Pons (tissue), 1 donor: ENCODE measurements around the gene DRAXIN.

ENCODE experiments used
- DNase-seq: peaks from one replicate; pipeline ENCODE4 v3.0.0-alpha.2; 2016; ENCODE audit warnings: low spot score

The DRAXIN gene

GRCh38 chr1:11736746-11737639 lies 45.5 kb downstream of the DRAXIN start:
- peak; percentile 51 for DNase-seq

DNA sequence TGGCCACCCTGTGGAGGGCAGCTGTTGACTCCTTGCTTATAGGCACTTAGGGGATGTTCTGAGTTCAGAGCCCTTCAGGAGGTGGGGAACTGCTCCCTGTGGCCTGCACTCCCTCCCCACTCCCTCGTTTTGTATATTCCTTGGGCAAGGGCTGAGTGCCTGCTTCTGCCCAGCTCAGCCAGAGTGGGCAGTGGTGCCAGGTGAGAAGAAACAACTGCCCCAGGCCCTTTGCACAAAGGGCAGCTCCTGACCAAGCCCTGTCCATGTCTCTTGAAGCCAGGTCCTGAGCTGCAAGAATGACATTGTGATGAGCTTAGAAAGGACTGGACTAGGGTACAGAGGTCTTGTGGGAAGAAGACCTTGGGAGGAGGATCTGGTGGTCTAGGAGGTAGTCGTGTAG lies 46.6 kb downstream of the DRAXIN start:
- no peak for DNase-seq

DNA sequence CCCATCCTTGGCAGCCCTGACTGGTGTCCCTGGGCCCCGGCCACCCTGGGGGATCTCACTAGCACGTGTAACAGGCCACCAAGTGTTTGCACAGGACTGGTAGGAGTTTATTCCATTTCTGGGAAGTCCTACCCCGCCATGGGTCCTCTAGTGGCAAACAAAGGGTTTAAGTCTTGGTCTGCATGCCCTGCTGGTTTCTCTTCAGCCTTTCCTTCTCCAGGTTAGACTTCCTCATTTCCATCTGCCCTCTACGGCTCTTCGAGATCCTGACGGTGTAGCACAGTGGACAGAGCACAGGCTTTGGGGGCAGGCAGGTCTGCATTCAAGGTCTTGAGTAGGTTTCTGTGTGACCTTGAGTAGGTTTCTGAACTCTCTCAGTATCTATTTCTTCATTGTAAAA lies 47.3 kb downstream of the DRAXIN start:
- DNase-seq, result no peak

DNA sequence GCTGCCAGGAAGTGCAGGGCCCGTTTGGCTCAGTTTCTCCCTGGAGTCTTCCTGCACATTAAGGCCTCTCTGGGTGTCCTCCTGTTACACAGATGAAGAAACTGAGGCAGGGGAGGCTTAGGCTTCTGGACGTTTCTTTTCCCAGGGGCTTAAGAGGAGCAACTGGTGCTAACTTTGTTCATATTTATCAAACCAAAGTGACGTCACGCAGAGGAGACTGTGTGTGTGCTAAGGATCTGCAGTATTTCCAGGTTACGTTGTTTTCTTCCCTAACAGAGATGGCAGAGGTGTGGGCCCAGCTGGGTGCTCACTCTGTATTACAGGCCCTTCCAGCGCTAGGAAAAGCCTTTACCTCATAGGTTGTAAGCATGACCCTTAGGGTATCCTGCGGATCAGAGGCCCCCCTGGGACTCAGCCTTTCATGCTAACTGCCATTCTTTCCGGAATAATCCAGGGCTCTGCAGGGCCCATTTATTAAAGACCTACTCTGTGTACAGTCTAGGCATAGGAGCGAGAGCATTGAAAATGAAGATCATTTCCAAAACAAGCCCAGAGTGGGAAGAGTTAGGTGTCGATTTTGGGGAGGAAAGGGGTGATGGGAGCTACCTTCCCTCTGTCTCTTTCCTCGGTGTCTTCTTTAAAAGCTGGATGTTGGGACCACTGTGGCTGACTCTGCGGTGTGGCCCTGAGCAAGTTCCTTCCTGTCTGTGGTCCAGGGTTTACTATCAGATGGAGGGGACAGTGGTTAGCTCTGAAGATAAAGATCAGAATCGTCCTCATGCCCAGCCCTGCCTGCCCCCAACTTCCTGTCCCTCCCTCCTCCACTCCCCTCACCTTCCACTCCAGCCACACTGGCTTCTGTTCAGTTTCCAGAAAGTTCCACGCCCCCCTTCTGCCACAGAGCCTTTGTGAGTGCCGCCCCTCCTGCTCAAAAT lies 49.0 kb downstream of the DRAXIN start:
- DNase-seq, result no peak

DNA sequence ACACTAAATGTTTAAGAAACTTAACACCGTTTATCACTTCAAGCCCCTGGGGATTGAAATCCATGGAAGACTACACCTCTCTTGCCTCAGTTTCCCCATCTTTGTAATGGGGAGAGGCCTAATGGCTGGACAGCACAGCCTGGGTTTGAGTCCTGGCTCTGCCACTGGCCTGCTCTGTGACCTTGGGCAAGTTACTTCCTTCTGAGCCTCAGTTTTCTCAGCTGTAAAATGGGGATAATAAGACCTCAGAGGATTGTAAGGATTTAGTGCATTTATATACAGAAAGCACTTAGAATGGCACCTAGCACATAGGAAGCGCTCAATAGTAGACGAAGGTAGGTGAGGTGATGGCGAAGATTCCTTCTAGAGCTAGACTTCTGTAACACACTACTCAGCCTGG lies 50.0 kb downstream of the DRAXIN start:
- DNase-seq, result no peak

DNA sequence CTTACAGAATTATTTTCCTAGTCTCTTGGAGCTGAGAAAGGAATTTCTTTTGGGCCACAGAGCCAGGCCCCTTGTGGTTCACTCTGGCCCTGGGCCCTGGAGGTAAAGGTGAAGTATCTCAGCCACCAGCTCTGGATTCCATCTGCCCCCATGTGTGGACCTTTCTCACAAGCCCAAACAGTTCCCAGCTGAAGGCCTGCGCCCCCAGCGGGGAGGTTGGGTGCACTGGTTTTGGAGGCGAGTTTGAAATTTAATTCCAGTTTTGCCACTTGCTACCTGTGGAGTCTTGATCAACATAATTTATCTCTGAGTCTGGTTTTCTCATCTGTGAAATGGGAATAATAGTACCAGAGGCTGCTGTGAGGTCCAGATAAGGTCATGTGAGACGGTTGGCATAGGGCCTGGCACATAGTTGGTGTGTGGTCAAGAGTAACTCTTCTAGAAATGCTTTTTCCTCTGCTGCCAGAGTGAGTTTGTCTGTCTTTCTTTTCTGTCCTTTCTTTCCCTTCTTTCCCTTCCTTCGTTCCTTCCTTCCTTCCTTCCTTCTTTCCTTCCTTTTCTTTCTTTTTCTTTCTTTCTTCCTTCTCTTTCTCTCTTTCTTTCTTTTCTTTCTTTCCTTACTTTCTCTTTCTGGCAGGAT lies 50.5 kb downstream of the DRAXIN start:
- no peak for DNase-seq

GRCh38 chr1:11744287-11744686 lies 52.8 kb downstream of the DRAXIN start:
- no peak for DNase-seq

DNA sequence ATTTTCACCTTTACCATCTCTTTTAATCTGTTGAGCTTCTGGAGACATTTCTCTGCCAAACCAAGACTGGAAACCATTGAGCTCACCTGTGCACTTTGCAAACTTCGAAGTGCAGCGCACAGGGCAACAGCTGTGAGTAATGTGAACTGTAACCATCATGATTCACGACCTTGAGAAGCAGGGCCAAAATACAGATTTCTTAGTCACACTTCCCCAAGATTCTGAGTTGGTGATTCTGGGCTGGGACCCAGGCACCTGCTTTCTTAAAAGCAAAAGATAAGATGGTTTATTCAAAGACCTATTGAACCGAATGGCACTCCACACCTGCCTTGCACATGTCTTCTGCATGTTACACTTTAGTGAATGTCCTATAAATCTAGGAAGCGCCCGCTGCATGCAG lies 54.6 kb downstream of the DRAXIN start:
- DNase-seq, result no peak

- peak; percentile 42 for DNase-seq
Measured at GRCh38 chr1:11746795-11747487, 55.4 kb downstream of the DRAXIN start.

GRCh38 chr1:11748294-11749202 lies 57.0 kb downstream of the DRAXIN start:
- DNase-seq, result no peak

GRCh38 chr1:11749203-11749689 lies 57.7 kb downstream of the DRAXIN start:
- peak; percentile 60 for DNase-seq

- no peak for DNase-seq
Measured at GRCh38 chr1:11749996-11750395, 58.5 kb downstream of the DRAXIN start.

- no peak for DNase-seq
Measured at GRCh38 chr1:11751087-11751486, 59.6 kb downstream of the DRAXIN start.

DNA sequence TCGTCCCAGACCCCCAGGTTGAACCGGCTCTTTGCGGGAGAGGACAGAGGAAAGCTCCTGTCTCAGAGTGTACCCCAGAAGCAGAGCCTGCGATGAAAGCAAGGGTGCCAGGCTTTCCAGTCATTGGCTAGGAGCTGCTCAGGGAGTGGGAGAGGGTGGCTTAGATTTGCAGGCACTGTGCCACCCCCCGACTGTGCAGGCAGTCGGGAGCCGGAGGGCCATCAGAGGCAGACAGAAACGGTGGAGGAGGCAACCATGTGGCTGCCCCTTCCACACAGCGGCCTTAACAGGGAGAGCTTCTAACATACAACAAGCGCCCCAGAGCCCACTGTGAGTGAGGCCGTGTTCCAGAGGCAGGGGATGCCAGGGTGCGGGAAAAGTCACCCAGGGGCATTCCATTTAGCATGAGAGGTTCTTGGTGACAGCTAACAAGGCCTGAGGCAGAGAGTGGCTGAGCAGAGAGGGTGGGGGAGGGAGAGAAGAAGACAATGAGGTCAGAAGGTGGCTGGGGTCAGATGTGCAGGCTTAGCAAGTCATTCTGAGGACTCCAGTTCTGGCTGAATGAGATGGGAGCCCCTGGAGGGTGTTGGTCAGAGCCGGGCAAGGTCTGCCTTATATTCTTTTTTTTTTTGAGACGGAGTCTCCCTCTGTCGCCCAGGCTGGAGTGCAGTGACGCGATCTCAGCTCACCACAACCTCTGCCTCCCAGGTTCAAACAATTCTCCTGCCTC lies 61.0 kb downstream of the DRAXIN start:
- DNase-seq, result no peak

- DNase-seq, result no peak
Measured at GRCh38 chr1:11753555-11754208, 62.2 kb downstream of the DRAXIN start.

DNA sequence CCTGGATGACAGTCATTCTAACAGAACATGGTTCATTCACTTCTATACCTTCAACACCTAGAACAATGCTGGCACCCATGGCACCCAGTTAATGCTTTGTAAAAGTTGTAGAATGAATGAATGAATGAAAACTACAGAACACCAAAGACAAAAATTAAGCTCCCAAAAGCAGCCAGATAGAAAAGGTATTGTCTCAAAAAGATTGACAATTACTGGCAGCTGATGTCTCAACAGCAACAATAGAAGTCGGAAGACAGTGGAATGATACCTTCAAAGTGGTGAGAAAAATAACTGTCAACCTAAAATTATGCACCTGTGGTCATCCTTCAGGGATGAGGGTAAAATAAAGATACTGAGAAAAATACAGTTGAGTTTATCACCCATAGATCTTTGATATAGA lies 65.5 kb downstream of the DRAXIN start:
- no peak for DNase-seq

DNA sequence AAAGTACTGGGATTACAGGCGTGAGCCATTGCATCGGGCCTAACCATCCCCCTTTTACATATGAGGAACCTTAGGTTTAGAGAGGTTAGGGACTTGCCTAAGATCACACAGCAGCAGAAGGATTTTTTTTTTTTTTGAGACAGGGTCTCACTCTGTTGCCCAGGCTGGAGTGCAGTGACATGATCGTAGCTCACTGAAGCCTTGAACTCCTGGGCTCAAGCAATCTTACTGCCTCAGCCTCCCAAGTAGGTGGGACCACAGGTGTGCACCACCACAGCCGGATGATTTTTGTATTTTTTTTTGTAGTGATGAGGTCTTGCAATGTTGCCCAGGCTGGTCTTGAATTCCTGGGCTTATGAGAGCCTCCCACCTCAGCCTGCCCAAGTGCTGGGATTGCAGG lies 68.3 kb downstream of the DRAXIN start:
- DNase-seq, result no peak

DNA sequence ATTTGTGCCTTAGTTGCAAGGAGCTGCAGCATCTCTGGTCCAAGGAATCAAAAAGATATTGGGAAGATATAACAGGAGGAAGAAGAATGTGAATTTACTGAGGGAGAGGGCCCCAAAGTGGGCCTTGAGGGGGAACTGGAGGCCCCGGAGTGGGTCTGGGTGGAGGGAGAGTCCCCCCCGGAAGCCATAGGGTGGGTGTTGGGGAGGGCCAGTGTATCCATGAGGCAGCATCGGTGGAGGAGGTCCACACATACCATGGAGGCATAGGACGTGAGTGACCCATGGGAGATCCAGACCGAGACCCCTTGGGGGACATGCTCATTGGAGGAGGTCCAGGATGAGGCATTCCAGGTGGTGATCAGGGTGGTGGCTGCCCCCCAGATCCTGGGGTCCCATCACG lies 69.8 kb downstream of the DRAXIN start:
- no peak for DNase-seq

DNA sequence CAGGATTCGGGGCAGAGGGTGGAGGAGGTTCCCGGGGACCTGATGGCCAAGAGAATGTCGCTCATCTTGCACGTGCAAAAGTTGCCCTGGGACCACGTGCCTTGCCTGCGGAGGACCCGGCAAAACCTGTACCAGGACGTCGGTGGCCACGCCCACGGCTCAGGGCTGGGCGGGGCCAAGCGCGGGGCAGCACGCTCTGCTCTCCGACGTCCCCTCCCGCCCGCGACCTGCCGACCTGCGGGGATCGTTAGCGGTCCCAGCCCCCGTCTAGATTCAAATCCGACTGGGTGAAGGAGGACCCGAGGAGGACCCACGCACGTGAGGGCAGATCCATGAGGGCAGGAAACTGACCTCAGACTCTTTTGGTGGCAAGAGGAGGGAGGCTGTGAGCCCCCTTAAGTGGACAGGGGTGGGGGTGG lies 70.5 kb downstream of the DRAXIN start, which contains the start of gene C1orf167:
TSS of gene C1orf167 (plus strand) at position 206 of the 419 bp plus-strand sequence. CDS start 2,208 bp downstream, outside the sequence.
- no peak for DNase-seq
